Ascending aorta (tissue), 2 donors: ENCODE measurements around the gene TRERF1. TPM values are rescaled to one million over a fixed set of nuclear protein-coding genes. Genes with fewer than 3 reads are reported as not detected.

ENCODE experiments used
- DNase-seq, 2 donors: peaks; one replicate each; pipeline ENCODE4 v3.0.0-alpha.2; 2019; ENCODE audit warnings: low spot score in 2 of 2
- H3K27ac ChIP-seq, 2 donors: fragments of 200-600 bp; sonication (generic); one replicate each; pipeline ENCODE4 v1.5.1; 2016 to 2017; ENCODE audit warnings: mild to moderate bottlenecking in 1 of 2
- H3K27me3 ChIP-seq: fragments of 200-600 bp; sonication (generic); one replicate; pipeline ENCODE4 v1.5.1; 2017
- H3K36me3 ChIP-seq, 2 donors: fragments of 200-600 bp; sonication (generic); one replicate each; pipeline ENCODE4 v1.5.1; 2016
- H3K4me1 ChIP-seq, 2 donors: fragments of 200-600 bp; sonication (generic); one replicate each; pipeline ENCODE4 v1.5.1; 2016 to 2017; ENCODE audit warnings: mild to moderate bottlenecking in 1 of 2
- H3K4me3 ChIP-seq, 2 donors: fragments of 200-600 bp; sonication (generic); one replicate each; pipeline ENCODE4 v1.5.1; 2016 to 2017; ENCODE audit warnings: mild to moderate bottlenecking in 1 of 2
- H3K9me3 ChIP-seq, 2 donors: fragments of 200-600 bp; sonication (generic); one replicate each; pipeline ENCODE4 v1.5.1; 2016
- intact Hi-C: fragments of 100-400 bp; cut with DNase I; formaldehyde crosslinking; loops from one replicate; pipeline ENCODE4 v1.15.1; 2023
- total RNA-seq: library from RNA; depleted of rRNA; stranded (reverse); fragments of >200 nt; gene quantifications from one replicate; pipeline ENCODE4 v1.1.0, GENCODE V29; 2016
- TF ChIP-seq, protein P1 (sequence below), 3 experiments: fragments of 200-600 bp in 2 of 3; fragments of 450-650 bp in 1 of 3; sonication (generic) in 2 of 3; IDR thresholded peaks; one replicate each; pipeline ENCODE4 v1.5.1; 2016 to 2019; ENCODE audit warnings: antibody characterized with exemption in 3 of 3, mild to moderate bottlenecking in 1 of 3, moderate library complexity in 1 of 3

Gene TRERF1
- total RNA-seq, 1 donor from 2014 or later: 34.1 TPM

DNA sequence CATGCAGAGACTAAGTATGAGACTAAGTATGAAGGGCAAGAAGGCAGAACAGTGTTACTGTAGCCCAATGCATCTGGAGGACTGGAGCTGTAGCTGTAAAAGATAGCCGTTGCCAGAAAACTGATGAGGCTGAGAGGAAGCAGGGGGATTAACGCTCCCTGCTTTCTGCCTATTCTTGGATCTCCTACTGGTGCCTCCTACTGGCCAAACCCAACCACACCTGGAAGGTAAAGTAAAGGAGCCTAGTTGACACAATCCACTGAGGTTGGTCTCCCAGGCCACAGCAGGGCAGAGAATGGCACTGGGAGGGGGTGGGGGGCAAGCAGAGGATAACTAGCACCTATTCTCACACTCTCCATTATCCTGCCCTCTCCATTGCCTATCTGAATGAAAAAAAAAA lies 129.1 kb downstream of the TRERF1 start:
- TF ChIP-seq, protein P1, sequence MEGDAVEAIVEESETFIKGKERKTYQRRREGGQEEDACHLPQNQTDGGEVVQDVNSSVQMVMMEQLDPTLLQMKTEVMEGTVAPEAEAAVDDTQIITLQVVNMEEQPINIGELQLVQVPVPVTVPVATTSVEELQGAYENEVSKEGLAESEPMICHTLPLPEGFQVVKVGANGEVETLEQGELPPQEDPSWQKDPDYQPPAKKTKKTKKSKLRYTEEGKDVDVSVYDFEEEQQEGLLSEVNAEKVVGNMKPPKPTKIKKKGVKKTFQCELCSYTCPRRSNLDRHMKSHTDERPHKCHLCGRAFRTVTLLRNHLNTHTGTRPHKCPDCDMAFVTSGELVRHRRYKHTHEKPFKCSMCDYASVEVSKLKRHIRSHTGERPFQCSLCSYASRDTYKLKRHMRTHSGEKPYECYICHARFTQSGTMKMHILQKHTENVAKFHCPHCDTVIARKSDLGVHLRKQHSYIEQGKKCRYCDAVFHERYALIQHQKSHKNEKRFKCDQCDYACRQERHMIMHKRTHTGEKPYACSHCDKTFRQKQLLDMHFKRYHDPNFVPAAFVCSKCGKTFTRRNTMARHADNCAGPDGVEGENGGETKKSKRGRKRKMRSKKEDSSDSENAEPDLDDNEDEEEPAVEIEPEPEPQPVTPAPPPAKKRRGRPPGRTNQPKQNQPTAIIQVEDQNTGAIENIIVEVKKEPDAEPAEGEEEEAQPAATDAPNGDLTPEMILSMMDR (IDR thresholded peaks at IDR 0.05): no peak
- Histone ChIP-seq H3K9me3 (peaks cover 0 to 4% of the 10 kb centered on the region in 2 donors), H3K4me1 (no peaks in the 10 kb centered on the region), H3K4me3 (no peak overlapping the region), H3K36me3 (no peaks in the 10 kb centered on the region), H3K27ac (no peak overlapping the region), H3K27me3 (no peaks in the 10 kb centered on the region)
- intact Hi-C loops: no loop called here
- DNase-seq: no peak

DNA sequence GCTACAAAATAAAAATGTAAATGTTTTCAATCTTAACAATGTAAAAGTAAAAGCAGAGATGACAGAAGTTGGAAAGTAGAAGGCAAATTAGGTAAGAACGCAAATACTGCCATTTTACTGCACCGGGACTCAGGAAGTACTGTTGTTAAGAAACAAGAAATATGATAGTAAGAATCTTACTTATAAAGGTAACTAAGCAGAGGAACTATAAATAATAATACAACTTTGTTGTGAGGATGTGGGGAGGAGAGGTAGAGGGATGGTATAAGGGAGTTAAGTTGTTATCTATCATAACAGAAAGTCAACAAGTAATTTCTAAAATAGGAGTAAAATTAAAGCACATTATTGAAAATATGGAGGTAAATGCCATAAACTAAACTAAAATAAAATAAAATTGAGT lies 129.8 kb downstream of the TRERF1 start:
- no peaks in the 10 kb centered on the region for H3K4me1 ChIP-seq
- intact Hi-C loops: no loop called here
- no peak overlapping the region for H3K4me3 ChIP-seq
- H3K9me3 ChIP-seq: peaks cover 0 to 4% of the 10 kb centered on the region in 2 donors
- TF ChIP-seq, protein P1 (IDR thresholded peaks at IDR 0.05): no peak
- no peaks in the 10 kb centered on the region for H3K36me3 ChIP-seq
- H3K27ac ChIP-seq: no peak overlapping the region
- H3K27me3 ChIP-seq: no peaks in the 10 kb centered on the region
- no peak for DNase-seq

DNA sequence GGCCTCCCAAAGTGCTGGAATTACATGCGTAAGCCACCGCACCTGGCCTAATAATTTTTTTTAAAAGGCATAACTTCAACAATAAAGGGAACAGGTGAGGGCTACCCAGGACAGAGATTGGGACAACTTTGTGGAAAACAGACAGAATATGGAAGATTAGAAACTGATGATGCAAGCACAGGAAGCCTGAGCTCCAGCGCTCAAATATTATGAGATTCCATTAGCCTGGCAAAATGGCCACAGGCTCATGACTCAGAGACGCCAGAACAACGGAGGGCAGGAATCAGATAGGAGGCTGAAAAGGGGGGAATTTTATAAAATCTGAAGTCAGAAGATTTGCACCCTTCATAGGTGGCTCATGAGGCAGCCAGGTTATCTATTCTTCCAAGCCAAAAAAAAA lies 131.0 kb downstream of the TRERF1 start:
- Histone ChIP-seq H3K36me3 (no peaks in the 10 kb centered on the region), H3K4me1 (peaks cover 0 to 6% of the 10 kb centered on the region in 2 donors), H3K4me3 (no peak overlapping the region), H3K9me3 (peaks cover 0 to 4% of the 10 kb centered on the region in 2 donors), H3K27ac (no peak overlapping the region), H3K27me3 (no peaks in the 10 kb centered on the region)
- DNase-seq: no peak
- intact Hi-C loops: no loop called here
- TF ChIP-seq, protein P1 (IDR thresholded peaks at IDR 0.05): no peak

DNA sequence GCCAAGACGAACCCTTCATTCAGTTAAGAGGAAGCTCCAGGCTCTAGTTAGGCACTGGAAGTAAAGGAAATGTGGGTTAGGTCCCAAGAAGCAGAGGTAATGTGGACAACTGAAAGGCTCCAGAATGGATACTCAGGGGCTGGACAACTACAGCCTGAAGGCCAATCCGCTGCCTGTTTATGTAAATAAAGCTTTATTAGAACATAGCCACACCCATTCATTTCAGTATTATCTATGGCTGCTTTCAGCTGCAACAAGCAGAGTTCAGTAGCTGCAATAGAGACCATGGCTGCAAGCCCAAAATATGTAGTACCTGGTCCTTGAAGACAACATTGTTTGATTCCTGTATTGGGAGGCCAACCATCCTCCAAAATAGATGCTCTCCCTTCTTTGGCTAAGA lies 133.2 kb downstream of the TRERF1 start:
- H3K36me3 ChIP-seq: no peaks in the 10 kb centered on the region
- TF ChIP-seq, protein P1 (IDR thresholded peaks at IDR 0.05): no peak
- DNase-seq: no peak
- intact Hi-C loops: no loop called here
- peaks cover 0 to 12% of the 10 kb centered on the region in 2 donors for H3K4me1 ChIP-seq
- no peaks in the 10 kb centered on the region for H3K27me3 ChIP-seq
- no peak overlapping the region for H3K4me3 ChIP-seq
- H3K27ac ChIP-seq: no peak overlapping the region
- H3K9me3 ChIP-seq: no peaks in the 10 kb centered on the region

DNA sequence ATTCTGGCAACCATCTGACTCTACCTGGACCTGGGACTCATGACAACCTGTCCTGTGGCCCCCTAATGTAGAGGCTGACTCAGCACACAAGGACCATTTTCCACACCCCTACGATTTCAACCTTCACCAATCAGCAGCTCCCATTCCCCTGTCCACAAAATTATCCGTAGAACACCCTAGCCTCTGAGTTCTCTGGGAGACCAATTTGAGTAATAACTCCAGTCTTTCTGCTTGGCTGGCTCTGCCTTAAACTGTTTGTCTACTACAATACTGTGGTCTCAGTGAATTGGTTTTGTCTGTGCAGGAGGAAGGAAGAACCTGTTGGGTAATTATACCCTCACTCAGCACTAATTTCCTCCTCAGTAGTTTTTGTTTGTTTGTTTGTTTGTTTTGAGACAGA lies 134.7 kb downstream of the TRERF1 start:
- no peaks in the 10 kb centered on the region for H3K36me3 ChIP-seq
- peaks cover 0 to 14% of the 10 kb centered on the region in 2 donors for H3K4me1 ChIP-seq
- TF ChIP-seq, protein P1 (IDR thresholded peaks at IDR 0.05): no peak
- no peak for DNase-seq
- H3K4me3 ChIP-seq: no peak overlapping the region
- H3K27me3 ChIP-seq: no peaks in the 10 kb centered on the region
- no peaks in the 10 kb centered on the region for H3K9me3 ChIP-seq
- intact Hi-C loops: no loop called here
- H3K27ac ChIP-seq: peak overlapping the region in 1 of 2 donors; percentile 59
